Germinal center (tissue), 1 donor: ENCODE results near the gene ZNF792.
"Not testable (repeated sequence)": the region's sequence is repeated elsewhere in the genome, so short reads cannot be mapped to it uniquely, and the experiment has no call there.

Experiments
- DNase-seq: peaks from one replicate; pipeline ENCODE4 v3.0.0; 2012; ENCODE audit warnings: mixed read lengths, low spot score

ZNF792 gene

GRCh38 chr19:34925278-34925855 is 38.7 kb downstream of the ZNF792 start:
- no peak for DNase-seq

- not testable (repeated sequence) for DNase-seq
Measured at GRCh38 chr19:34920090-34920786, 43.8 kb downstream of the ZNF792 start.

DNA sequence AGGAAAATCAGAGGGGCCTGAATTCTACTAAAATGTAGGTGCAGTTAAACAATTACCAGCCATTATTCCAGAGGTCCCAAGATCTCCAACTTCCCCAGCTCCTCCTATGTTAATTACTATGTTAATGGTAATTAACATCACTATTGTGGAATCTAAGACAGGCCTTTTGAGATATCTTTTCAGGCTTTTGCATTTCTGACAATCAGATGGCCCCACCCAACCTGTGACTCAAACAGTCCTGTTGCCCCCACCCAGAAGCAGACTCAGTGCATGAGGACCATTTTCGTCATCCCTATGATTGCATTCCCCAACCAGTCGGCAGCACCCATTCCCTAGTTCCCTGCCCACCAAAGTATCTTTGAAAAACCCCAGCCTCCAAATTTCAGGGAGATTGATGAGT is 45.8 kb downstream of the ZNF792 start:
- no peak for DNase-seq

- not testable (repeated sequence) for DNase-seq
Measured at GRCh38 chr19:34917144-34917543, 46.9 kb downstream of the ZNF792 start.

- DNase-seq, result no peak
Measured at GRCh38 chr19:34910770-34911169, 53.3 kb downstream of the ZNF792 start.
